Gastrocnemius medialis (tissue), 4 donors: Measurements from ENCODE around the gene WIPF3. TPM values are rescaled to one million over a fixed set of nuclear protein-coding genes. Genes with fewer than 3 reads are reported as not detected.
A peak's percentile ranks its signal among the peaks of the same experiment; 100 is the strongest.

Experiments
- ATAC-seq, 2 donors: fragments of 150-250 bp; one replicate each; pipeline ENCODE4 v1.9.1; 2016
- DNase-seq, 2 donors: peaks; one replicate each; pipeline ENCODE4 v3.0.0-alpha.2; 2019
- H3K27ac ChIP-seq, 4 donors: fragments of 200-600 bp; sonication (generic); 1 replicate in 1 of 4; 2 replicates in 3 of 4; pipeline ENCODE4 v1.5.1; 2016 to 2018; ENCODE audit warnings: mild to moderate bottlenecking in 2 of 4, moderate library complexity in 1 of 4
- H3K27me3 ChIP-seq, 3 donors: fragments of 200-600 bp; sonication (generic) in 2 of 3; 1 replicate in 1 of 3; 2 replicates in 2 of 3; pipeline versions ENCODE4 v1.5.1 to v1.6.0; 2016 to 2019; ENCODE audit warnings: mild to moderate bottlenecking in 1 of 3, moderate library complexity in 1 of 3
- H3K36me3 ChIP-seq, 2 donors: fragments of 200-600 bp; sonication (generic) in 1 of 2; one replicate each; pipeline ENCODE4 v1.5.1; 2017 to 2018
- H3K4me1 ChIP-seq, 2 donors: fragments of 200-600 bp; sonication (generic) in 1 of 2; one replicate each; pipeline ENCODE4 v1.5.1; 2016 to 2017; ENCODE audit warnings: mild to moderate bottlenecking in 2 of 2
- H3K4me3 ChIP-seq, 4 donors: fragments of 200-600 bp; sonication (generic) in 3 of 4; 1 replicate in 1 of 4; 2 replicates in 3 of 4; pipeline ENCODE4 v1.5.1; 2016 to 2019; ENCODE audit warnings: mild to moderate bottlenecking in 2 of 4
- H3K9me3 ChIP-seq, 3 donors: fragments of 200-600 bp; sonication (generic) in 2 of 3; 1 replicate in 1 of 3; 2 replicates in 2 of 3; pipeline ENCODE4 v1.5.1; 2016 to 2019
- CTCF ChIP-seq, 5 experiments: fragments of 450-650 bp in 3 of 5; fragments of 200-600 bp in 2 of 5; sonication (generic) in 2 of 5; IDR thresholded peaks in 4 of 5; conservative IDR thresholded peaks in 1 of 5; 1 replicate in 4 of 5; 2 replicates in 1 of 5; pipeline ENCODE4 v1.5.1; 2016 to 2019; ENCODE audit warnings: antibody characterized with exemption in 5 of 5, mild to moderate bottlenecking in 3 of 5, moderate library complexity in 3 of 5
- POLR2A ChIP-seq, 2 donors: fragments of 450-650 bp; IDR thresholded peaks; one replicate each; pipeline ENCODE4 v1.6.1; 2017; ENCODE audit warnings: antibody characterized with exemption in 2 of 2, mild to moderate bottlenecking in 2 of 2, moderate library complexity in 2 of 2
- in situ Hi-C, 4 donors: fragments of 200-750 bp; cut with MboI; loops; one replicate each; pipeline versions ENCODE4 v1.15.0 to v1.8.0; 2017; ENCODE audit warnings: low sequenced_read_pairs in 4 of 4
- intact Hi-C: fragments of 100-400 bp; cut with DNase I; formaldehyde crosslinking; loops from one replicate; pipeline ENCODE4 v1.15.1; 2023; ENCODE audit warnings: low total_unique reads
- total RNA-seq, 4 donors: library from RNA; depleted of rRNA; stranded (reverse); fragments of >200 nt; gene quantifications; one replicate each; pipeline versions ENCODE4 v1.1.0 to v1.2.3, GENCODE V29; 2016

Gene WIPF3
- total RNA-seq, 4 donors from 2014 or later, result 4.2 to 9.9 (median 8.3) TPM

DNA sequence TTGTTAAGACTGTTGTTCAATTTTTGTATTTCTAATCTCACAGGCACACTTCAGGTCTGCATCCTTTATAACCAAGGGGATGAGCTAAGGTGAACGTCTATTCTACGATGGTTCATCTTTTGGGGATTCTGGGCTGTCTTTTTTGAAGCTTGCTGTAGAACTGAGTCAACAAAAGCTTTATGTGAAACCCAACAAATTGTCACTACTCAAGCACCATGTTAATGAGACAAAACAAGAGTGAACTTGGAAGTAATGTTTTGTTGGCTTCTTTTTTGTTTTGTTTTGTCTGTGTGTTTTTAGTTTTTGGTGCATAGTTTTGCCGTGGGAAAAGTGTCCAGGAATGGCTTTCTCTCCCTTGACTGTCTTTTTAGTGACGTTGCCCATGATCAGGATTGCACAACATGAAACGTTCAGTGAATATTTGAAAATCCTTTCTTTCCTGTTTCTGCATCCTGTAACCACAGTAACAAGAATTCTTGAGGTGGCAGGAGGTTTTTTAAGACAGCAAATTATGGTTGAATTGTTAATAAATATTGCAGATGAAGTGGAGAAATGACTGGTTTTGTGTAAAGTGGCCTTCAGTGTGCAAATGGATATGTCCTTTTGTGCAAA is 65.6 kb downstream of the WIPF3 start:
- no peak for TF ChIP-seq POLR2A (IDR thresholded peaks at IDR 0.05)
- no peak for TF ChIP-seq CTCF (IDR thresholded peaks at IDR 0.05 in 4 of 5, conservative IDR thresholded peaks at IDR 0.05 in 1 of 5)
- no peak for ATAC-seq
- in situ Hi-C loops, result no loop called here

DNA sequence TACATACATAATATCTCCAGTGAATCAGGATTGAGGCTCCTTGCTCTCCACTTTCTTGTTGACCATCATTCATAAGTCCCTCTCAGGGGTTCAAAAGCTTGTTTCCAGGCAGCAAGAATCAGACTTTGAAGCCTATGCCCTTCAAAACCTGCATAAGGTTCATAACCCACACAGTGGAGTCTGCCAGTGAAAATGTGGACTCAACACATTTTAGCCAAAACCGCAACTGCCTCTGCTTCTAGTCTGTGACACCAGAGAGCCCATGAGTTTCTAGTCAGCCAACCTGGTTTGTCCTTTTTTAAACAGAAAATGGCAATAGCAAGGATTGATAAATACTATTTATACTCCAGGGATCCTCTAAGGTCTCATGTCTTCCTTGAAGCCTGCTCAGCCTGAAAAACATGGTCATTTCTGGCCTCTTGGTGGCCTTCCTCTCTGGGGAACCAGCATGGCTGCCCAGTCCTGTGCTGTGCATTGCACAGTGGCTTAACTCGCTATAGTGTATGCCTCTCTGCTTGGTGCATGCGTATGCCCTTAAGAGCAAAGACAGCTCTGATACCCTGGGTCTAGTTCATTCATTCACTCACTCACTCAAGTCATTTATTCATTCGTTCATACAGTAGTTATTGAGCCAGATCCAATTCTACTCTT is 67.5 kb downstream of the WIPF3 start:
- H3K4me3 ChIP-seq, result no peak overlapping the region
- H3K27ac ChIP-seq, result peak overlapping the region in 3 of 4 donors; percentile 67 to 87 (median 79)
- TF ChIP-seq CTCF (IDR thresholded peaks at IDR 0.05 in 4 of 5, conservative IDR thresholded peaks at IDR 0.05 in 1 of 5), result no peak
- no peak for TF ChIP-seq POLR2A (IDR thresholded peaks at IDR 0.05)
- in situ Hi-C loops (no loop called here), intact Hi-C loops (no loop called here)
- H3K36me3 ChIP-seq, result no peaks in the 10 kb centered on the region
- no peaks in the 10 kb centered on the region for H3K9me3 ChIP-seq
- H3K27me3 ChIP-seq, result no peaks in the 10 kb centered on the region
- DNase-seq, result no peak
- peaks cover 24 to 27% of the 10 kb centered on the region in 2 donors for H3K4me1 ChIP-seq
- ATAC-seq, result no peak

More for the DNA sequence above, 65.6 kb downstream of the WIPF3 start:
- Histone ChIP-seq H3K4me1 (peaks cover 36 to 38% of the 10 kb centered on the region in 2 donors), H3K27me3 (no peaks in the 10 kb centered on the region), H3K36me3 (no peaks in the 10 kb centered on the region), H3K4me3 (no peak overlapping the region), H3K9me3 (no peaks in the 10 kb centered on the region), H3K27ac (peak overlapping the region in 3 of 4 donors; percentile 67 to 87 (median 79))
- intact Hi-C loops, result no loop called here
- DNase-seq, result no peak

DNA sequence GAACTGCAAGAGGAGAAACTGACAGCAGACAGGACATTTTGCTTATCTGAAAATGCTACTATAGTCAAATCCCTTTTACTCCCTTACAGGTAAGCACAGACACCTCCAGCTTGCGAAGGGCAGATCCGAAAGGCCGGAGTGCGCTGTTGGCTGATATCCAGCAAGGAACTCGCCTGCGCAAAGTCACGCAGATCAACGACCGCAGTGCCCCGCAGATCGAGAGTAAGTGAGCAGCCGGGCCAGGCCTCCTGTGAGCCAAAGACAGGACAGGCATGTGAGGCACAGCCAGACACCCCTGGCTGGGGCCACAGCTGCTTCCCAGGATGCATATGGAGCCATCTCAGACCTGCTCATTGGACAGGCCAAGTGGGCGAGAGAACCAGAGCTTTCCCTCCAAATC is 69.4 kb downstream of the WIPF3 start:
- no peaks in the 10 kb centered on the region for H3K9me3 ChIP-seq
- in situ Hi-C loops, result no loop called here
- intact Hi-C loops, result no loop called here

DNA sequence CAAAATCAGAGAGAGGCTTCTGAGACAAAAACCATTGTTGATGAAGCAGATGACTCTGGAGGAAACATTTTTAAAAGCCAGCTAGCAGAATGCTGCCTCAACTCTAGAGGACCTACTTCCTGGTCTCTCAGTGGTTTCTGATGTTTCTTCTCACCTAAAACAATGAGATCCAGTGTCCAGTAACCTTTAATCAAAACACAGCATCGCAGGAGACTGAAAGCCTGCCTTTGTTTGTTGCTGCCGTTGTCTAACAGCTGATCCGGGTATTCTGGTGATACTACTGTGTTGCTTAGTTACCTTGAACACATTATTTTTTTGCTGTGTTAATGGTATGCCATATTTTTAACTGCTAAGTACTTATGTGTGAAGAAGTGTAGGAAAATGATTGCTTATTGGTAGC is 70.9 kb downstream of the WIPF3 start:
- ATAC-seq, result no peak

More for the DNA sequence above, 69.4 kb downstream of the WIPF3 start:
- H3K36me3 ChIP-seq, result no peaks in the 10 kb centered on the region
- TF ChIP-seq CTCF (IDR thresholded peaks at IDR 0.05 in 4 of 5, conservative IDR thresholded peaks at IDR 0.05 in 1 of 5) (no peak), POLR2A (IDR thresholded peaks at IDR 0.05) (no peak)
- peaks cover 13 to 18% of the 10 kb centered on the region in 2 donors for H3K4me1 ChIP-seq
- DNase-seq, result no peak
- no peak overlapping the region for H3K4me3 ChIP-seq
- no peaks in the 10 kb centered on the region for H3K27me3 ChIP-seq
- H3K27ac ChIP-seq, result peak overlapping the region in 2 of 4 donors; percentile 8 to 47
- no peak for ATAC-seq

More for the DNA sequence above, 70.9 kb downstream of the WIPF3 start:
- peaks cover 9% of the 10 kb centered on the region in 2 donors for H3K4me1 ChIP-seq
- H3K36me3 ChIP-seq, result no peaks in the 10 kb centered on the region
- no peak overlapping the region for H3K27ac ChIP-seq
- H3K4me3 ChIP-seq, result no peak overlapping the region
- no peaks in the 10 kb centered on the region for H3K27me3 ChIP-seq
- in situ Hi-C loops (no loop called here), intact Hi-C loops (no loop called here)
- DNase-seq, result no peak
- TF ChIP-seq POLR2A (IDR thresholded peaks at IDR 0.05) (no peak), CTCF (IDR thresholded peaks at IDR 0.05 in 4 of 5, conservative IDR thresholded peaks at IDR 0.05 in 1 of 5) (no peak)
- H3K9me3 ChIP-seq, result no peaks in the 10 kb centered on the region
